Type B pancreatic cell (in vitro differentiated cells): ENCODE results near the gene TRAPPC2L. TPM values are rescaled to one million over a fixed set of nuclear protein-coding genes. Genes with fewer than 3 reads are reported as not detected.

Source experiments
- DNase-seq: peaks from one replicate; pipeline ENCODE4 v3.0.0; 2021; ENCODE audit warnings: mixed read lengths; ENCODE audit not compliant: unreplicated experiment; ENCODE audit errors: extremely low spot score
- H3K27ac Mint-ChIP-seq: 2 replicates; pipeline ENCODE4 v1.8.0; 2021; ENCODE audit warnings: mild to moderate bottlenecking, mixed read lengths
- H3K27me3 Mint-ChIP-seq: 2 replicates; pipeline ENCODE4 v1.8.0; 2021; ENCODE audit warnings: mixed read lengths
- H3K36me3 Mint-ChIP-seq: 2 replicates; pipeline ENCODE4 v1.8.0; 2021; ENCODE audit warnings: mixed read lengths
- H3K4me1 Mint-ChIP-seq: one replicate; pipeline ENCODE4 v1.8.0; 2021; ENCODE audit warnings: mixed read lengths; ENCODE audit not compliant: unreplicated experiment
- H3K4me3 Mint-ChIP-seq: 2 replicates; pipeline ENCODE4 v1.8.0; 2021; ENCODE audit warnings: mild to moderate bottlenecking, mixed read lengths
- H3K9me3 Mint-ChIP-seq: 2 replicates; pipeline ENCODE4 v1.8.0; 2021; ENCODE audit warnings: mixed read lengths
- total RNA-seq: library from RNA; stranded (reverse); gene quantifications from 2 replicates; pipeline ENCODE4 v1.2.1, GENCODE V29; 2021; ENCODE audit warnings: low replicate concordance
- TF ChIP-seq, protein P1 (sequence below): fragments of 200-600 bp; sonication (generic); conservative IDR thresholded peaks from 2 replicates; pipeline ENCODE4 v1.5.0; 2021; ENCODE audit warnings: antibody characterized with exemption, mild to moderate bottlenecking

Gene TRAPPC2L
- total RNA-seq, 1 donor from 2014 or later: 91.4 TPM

DNA sequence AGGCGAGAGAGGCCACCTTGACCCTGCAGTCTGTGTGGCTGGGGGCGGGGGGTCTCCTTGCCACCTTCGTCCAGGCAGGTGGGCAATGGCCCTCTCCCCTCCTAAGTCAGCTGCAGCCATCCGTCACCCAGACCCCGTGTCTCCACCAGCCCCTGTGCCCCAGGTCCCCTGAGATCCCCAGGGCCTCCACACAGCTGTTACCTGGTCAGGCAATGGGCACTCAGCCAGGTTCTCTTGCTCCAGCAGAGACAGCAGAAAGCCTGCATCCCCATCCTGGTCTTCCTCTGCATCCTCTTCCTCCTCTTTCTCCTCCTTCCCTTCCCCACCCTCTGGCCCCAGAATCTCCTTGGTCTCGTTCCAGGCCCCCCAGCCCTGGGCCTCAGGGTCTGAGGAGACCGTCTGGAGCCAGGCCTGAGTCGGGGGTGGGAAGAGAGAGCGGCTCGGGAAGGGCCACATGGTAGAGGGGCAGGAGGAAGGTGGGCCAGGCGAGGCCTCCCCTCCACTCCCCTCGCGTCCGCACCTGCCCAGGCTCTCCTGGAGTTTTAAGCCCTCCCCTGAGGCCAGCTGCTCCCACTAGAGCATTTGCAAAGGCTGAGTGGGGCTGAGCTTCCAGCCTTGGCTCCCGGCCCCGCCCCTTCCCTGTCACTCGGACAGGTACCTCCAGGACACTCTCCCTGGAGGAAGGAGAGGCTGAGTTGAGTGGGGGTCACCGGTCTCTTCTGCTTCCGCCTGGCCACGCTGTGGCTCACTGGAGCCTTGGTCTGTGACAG lies 9.4 kb downstream of the TRAPPC2L start, which contains the start of gene PABPN1L:
TSS of gene PABPN1L (minus strand) at position 510 of the 770 bp plus-strand sequence. CDS start at position 456, 54 bp downstream.
- H3K27me3 Mint-ChIP-seq: no peaks in the 10 kb centered on the region
- TF ChIP-seq, protein P1, sequence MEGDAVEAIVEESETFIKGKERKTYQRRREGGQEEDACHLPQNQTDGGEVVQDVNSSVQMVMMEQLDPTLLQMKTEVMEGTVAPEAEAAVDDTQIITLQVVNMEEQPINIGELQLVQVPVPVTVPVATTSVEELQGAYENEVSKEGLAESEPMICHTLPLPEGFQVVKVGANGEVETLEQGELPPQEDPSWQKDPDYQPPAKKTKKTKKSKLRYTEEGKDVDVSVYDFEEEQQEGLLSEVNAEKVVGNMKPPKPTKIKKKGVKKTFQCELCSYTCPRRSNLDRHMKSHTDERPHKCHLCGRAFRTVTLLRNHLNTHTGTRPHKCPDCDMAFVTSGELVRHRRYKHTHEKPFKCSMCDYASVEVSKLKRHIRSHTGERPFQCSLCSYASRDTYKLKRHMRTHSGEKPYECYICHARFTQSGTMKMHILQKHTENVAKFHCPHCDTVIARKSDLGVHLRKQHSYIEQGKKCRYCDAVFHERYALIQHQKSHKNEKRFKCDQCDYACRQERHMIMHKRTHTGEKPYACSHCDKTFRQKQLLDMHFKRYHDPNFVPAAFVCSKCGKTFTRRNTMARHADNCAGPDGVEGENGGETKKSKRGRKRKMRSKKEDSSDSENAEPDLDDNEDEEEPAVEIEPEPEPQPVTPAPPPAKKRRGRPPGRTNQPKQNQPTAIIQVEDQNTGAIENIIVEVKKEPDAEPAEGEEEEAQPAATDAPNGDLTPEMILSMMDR: no peak
- H3K27ac Mint-ChIP-seq: no peak within 1 kb of the TSS
- H3K9me3 Mint-ChIP-seq: no peaks in the 10 kb centered on the region
- no peak within 1 kb of the TSS for H3K4me3 Mint-ChIP-seq
- no peaks in the 10 kb centered on the region for H3K4me1 Mint-ChIP-seq
- no peak for DNase-seq
- no peaks in the 10 kb centered on the region for H3K36me3 Mint-ChIP-seq

DNA sequence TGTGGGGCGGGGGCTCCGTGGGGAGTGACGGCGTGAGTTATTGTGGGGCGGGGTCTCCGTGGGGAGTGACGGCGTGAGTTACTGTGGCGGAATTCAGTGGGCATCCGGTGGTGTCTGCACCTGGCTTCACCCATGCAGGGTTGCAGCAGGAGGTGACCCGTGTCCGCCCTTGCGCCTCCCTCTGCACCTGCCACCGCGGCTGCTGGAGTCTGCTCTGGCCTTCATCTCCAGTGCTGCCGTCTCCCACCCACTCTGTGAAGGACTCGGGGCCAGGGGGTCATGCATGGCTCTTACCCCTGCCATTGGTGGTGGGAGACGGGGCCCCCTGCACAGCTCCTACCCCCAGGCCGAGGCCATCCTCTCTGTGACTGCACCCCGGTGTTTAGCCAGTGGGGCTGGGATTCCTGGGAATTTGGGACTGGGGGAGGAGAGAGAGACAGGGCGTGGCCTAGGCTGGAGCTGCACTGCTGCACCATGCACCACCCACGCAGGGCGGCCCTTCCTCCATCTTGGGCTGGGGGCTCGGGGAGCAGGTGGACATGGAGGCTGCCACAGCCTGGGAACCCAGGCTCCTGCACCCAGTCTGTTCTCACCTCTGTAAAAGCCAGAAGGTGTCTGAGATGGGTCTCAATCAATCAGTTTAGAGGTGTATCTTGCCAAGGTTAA lies 10.8 kb downstream of the TRAPPC2L start:
- Mint-ChIP-seq H3K4me3 (no peak overlapping the region), H3K36me3 (no peaks in the 10 kb centered on the region), H3K27me3 (no peaks in the 10 kb centered on the region), H3K4me1 (no peaks in the 10 kb centered on the region), H3K9me3 (no peaks in the 10 kb centered on the region), H3K27ac (no peak overlapping the region)
- DNase-seq: no peak
- TF ChIP-seq, protein P1: no peak

DNA sequence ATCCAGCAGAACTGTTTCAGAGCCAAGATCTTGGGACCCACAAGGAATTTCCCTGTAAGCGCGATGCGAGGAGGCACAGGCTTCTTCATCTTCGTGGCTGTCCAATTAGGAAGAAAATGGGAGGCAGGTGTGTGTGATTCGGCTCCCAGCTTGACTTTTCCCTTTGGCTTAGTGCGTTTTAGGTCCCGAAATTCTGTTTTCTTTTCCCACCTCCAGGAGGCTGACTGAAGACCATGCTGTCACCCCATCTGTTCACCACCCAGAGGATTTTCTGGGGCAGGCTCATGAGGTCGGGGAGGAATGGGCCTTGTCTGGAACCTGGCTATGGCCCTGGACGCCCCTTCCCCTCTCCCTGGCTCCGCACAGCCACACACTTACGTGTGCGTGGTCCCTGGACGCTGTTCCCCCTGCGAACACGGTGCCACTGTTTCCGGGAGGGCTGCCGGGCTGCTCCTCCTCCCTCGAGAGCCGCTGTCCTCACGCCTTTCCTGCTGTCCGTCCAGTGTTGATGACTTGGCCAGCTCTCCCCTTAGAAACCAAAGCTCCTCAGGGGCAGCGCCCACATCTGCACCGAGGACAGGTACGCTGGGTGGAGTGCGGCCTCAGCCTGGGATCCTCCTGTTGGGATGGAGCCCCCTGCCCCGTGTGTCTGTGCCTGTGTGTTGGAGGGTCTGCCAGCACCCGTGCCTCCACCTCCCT lies 12.2 kb downstream of the TRAPPC2L start:
- no peak overlapping the region for H3K4me3 Mint-ChIP-seq
- H3K27ac Mint-ChIP-seq: no peak overlapping the region
- H3K4me1 Mint-ChIP-seq: no peaks in the 10 kb centered on the region
- H3K27me3 Mint-ChIP-seq: no peaks in the 10 kb centered on the region
- TF ChIP-seq, protein P1: no peak
- DNase-seq: no peak
- no peaks in the 10 kb centered on the region for H3K36me3 Mint-ChIP-seq
- H3K9me3 Mint-ChIP-seq: no peaks in the 10 kb centered on the region

DNA sequence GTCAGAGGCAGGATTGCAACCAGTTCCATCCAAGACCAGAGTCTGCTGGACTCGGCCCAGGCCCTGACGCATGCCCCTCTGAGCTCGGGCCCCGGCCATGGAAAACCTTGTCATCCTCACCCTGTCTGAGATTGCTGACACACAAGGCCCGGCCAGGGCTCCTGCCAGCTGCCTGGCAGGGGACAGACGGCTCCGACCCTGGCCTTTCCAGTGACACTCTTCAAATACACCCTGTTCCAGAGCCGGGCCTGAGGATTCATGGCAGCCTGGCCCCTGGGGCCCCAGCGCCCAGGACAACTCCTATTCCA lies 12.7 kb downstream of the TRAPPC2L start:
- no peak overlapping the region for H3K27ac Mint-ChIP-seq
- H3K4me3 Mint-ChIP-seq: no peak overlapping the region
- no peaks in the 10 kb centered on the region for H3K27me3 Mint-ChIP-seq
- TF ChIP-seq, protein P1: no peak
- no peaks in the 10 kb centered on the region for H3K9me3 Mint-ChIP-seq
- H3K4me1 Mint-ChIP-seq: no peaks in the 10 kb centered on the region
- DNase-seq: no peak
- no peaks in the 10 kb centered on the region for H3K36me3 Mint-ChIP-seq

DNA sequence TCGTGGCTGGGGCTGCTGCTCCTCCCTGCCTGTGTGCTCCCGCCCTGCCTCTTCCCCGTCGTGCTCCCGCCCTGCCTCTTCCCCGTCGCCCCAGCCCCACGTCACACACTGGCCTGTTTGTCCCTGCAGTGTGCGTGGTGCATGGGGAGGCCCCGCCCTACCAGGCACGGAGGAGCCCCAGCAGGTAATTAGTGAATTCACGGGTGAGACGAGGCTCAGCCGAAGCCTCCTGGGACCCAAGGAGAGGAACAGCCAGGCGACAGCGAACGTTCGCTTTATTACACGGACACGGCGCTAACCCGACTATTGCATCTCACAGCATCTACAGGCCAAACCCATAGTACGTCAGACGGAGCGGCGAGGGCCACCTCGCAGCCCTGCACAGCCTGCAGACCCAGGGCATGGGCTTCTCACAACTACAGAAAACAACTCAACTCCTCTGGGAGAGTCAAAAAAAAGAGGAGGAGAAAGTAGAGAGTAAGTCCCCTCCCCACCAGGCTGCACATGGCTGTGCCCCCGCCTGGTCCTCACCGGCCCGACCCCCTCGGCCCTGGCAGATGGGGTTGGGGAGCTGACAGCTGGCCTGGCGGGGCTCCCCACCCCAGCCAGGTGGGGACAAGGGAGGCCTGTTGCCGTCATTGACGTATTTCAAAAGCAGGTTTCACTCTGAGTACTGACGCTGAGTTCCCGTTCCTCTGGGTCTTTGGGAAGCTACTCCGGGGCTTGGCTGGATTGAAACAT lies 13.9 kb downstream of the TRAPPC2L start:
- Mint-ChIP-seq H3K36me3 (no peaks in the 10 kb centered on the region), H3K4me1 (no peaks in the 10 kb centered on the region), H3K9me3 (no peaks in the 10 kb centered on the region), H3K4me3 (no peak overlapping the region), H3K27me3 (no peaks in the 10 kb centered on the region), H3K27ac (no peak overlapping the region)
- DNase-seq: no peak
- TF ChIP-seq, protein P1: no peak
